Measurements from ENCODE around the gene NTN4. TPM values are rescaled to one million over a fixed set of nuclear protein-coding genes. Genes with fewer than 3 reads are reported as not detected.
"Not testable (repeated sequence)": the region's sequence is repeated elsewhere in the genome, so short reads cannot be mapped to it uniquely, and the experiment has no call there.

Gene NTN4
- total RNA-seq, 1 donor from 2014 or later = 20.9 TPM

GRCh38 chr12:95796225-95796981 lies 5.8 kb upstream of the NTN4 start:
- Histone ChIP-seq H3K9ac (ENCODE audit: low read depth in 1 of 3, low read length in 3 of 3) (no peak overlapping the region), H3K9me3 (ENCODE audit: control insufficient read depth in 3 of 3, low read length in 3 of 3) (no peaks in the 10 kb centered on the region), H3K4me1 (ENCODE audit: control insufficient read depth in 3 of 3, insufficient read depth in 3 of 3, low read length in 3 of 3) (peaks cover under 1% of the 10 kb centered on the region in 3 donors), H3K27me3 (ENCODE audit: control insufficient read depth in 3 of 3, insufficient read depth in 3 of 3, low read length in 3 of 3) (peaks cover 0 to 4% (median 0%) of the 10 kb centered on the region in 3 donors), H3K27ac (ENCODE audit: low read depth, low read length) (no peak overlapping the region), H3K36me3 (ENCODE audit: control insufficient read depth in 3 of 3, insufficient read depth in 3 of 3, low read length in 3 of 3) (no peaks in the 10 kb centered on the region), H3K4me3 (ENCODE audit: low read length in 3 of 3) (no peak overlapping the region)

DNA sequence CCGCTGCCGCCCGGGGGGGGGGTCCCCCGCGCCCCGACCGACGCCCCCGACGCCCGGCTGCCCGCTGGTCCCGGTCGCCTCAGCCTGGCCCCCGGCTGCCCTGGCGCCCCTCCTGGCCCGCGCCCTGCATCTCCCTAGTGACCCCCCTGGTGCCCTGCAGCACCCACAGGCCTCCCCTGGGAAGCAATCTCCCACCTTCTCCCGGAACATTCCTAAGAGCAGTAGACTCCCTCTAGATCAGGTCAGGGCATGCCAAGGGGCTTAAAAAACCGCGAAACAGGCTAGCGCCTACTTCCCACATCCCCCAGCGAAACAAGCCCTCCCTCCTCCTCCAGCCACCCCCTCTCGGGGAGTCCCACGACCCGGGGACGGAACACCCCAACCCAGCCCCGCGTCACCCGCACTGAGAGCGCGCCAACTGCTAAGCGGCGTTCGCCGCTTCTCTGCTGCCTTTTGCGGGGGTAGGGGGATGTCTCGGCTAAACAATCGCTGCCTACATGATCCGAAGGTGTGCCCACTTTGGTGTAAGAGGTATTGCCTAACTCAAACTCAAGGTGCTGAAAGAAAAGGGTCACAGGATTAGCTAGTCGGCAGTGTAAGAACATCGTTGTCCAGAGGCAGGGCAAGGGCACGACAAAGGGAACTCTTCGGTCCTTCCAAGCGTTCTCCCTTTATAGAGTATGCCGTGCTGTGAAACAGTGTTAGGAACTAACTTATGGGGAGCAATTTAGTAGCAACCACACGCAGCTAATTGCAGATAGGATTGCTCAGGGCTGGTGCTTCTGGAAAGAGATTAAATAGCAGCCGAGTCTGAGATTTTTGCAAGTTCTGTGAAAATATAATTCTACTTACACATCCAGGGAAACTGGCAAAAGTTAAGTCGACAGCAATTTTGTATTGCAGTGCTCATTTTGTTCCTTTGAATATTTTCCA lies 619 bp upstream of the NTN4 start:
- H3K9ac ChIP-seq (ENCODE audit: low read depth in 1 of 3, low read length in 3 of 3) = peak overlapping the region; percentile 60 to 81 (median 79)
- H3K27me3 ChIP-seq (ENCODE audit: control insufficient read depth in 3 of 3, insufficient read depth in 3 of 3, low read length in 3 of 3) = peaks cover 0 to 31% (median 26%) of the 10 kb centered on the region in 3 donors
- peak overlapping the region; percentile 70 to 83 (median 76) for H3K4me3 ChIP-seq (ENCODE audit: low read length in 3 of 3)
- no peaks in the 10 kb centered on the region for H3K9me3 ChIP-seq (ENCODE audit: control insufficient read depth in 3 of 3, low read length in 3 of 3)
- H3K27ac ChIP-seq (ENCODE audit: low read depth, low read length) = peak overlapping the region; percentile 42
- H3K4me1 ChIP-seq (ENCODE audit: control insufficient read depth in 3 of 3, insufficient read depth in 3 of 3, low read length in 3 of 3) = peaks cover 16 to 21% (median 16%) of the 10 kb centered on the region in 3 donors
- H3K36me3 ChIP-seq (ENCODE audit: control insufficient read depth in 3 of 3, insufficient read depth in 3 of 3, low read length in 3 of 3) = no peaks in the 10 kb centered on the region

DNA sequence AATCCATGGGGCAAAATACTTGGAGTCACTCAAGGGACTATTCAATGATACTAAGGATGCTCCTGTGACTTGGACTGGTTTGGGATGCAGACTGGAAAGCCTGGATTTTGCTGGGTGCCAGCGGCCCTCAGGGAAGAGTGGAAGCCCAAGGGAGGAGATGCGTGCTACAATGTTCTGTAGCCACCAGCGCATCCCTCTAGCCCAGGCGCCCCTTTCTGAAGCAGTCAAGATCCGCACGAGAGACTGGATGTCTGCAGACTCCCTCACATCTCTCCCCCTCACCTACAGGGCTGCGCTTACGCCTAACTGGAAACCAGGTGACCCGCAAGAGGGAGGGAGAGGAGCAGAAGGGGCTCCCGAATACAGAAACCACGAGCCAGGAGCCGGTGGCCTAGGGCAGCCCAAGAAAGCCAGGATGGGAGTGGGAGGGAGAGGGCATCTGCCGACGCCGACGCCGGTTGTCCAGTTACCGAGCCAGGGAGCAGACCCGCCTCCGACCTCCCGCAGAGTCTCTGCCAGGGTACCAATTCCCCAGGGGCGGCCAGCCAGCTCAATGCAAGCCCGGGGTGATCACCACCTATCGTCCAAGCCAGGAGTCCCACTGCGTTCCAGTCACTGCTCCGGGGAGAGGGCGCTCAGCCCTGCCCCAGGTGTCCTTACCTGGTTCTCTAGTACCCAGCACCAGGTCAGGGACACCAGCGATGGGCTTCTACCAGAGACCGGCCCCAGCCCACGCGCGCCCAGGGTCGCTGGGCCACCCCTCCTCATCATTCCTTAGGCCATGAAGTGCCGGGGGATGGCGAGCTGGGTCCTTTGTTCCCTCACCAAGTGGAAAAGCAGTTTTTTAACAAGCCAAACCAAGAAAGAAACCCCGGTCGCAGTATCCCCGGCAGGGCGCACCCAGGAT lies 1.2 kb downstream of the NTN4 start:
- peak overlapping the region; percentile 66 to 81 (median 73) for H3K9ac ChIP-seq (ENCODE audit: low read depth in 1 of 3, low read length in 3 of 3)
- peaks cover 16 to 21% (median 21%) of the 10 kb centered on the region in 3 donors for H3K4me1 ChIP-seq (ENCODE audit: control insufficient read depth in 3 of 3, insufficient read depth in 3 of 3, low read length in 3 of 3)
- no peak overlapping the region for H3K27ac ChIP-seq (ENCODE audit: low read depth, low read length)
- peaks cover 0 to 31% (median 26%) of the 10 kb centered on the region in 3 donors for H3K27me3 ChIP-seq (ENCODE audit: control insufficient read depth in 3 of 3, insufficient read depth in 3 of 3, low read length in 3 of 3)
- H3K4me3 ChIP-seq (ENCODE audit: low read length in 3 of 3) = peak overlapping the region; percentile 70 to 77 (median 75)
- no peaks in the 10 kb centered on the region for H3K9me3 ChIP-seq (ENCODE audit: control insufficient read depth in 3 of 3, low read length in 3 of 3)
- H3K36me3 ChIP-seq (ENCODE audit: control insufficient read depth in 3 of 3, insufficient read depth in 3 of 3, low read length in 3 of 3) = no peaks in the 10 kb centered on the region

DNA sequence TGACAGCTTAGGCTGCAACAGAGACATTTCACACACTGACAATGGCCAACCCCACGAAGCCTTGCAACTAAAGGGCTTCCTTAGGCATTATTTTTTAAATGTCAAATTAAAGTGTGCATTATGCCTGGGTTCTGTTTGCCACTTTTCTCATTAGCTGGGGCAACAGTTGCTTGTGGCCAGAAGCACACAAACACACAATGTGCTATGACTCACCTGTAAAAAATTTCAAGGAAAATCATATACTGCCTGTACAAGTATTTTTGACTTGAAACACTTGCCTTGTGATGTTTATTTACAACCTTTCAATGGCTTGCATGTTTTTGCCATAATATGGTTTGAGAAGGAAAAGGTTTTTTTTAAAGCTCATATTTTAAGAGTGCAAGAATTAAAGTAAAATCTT lies 1.9 kb downstream of the NTN4 start:
- peaks cover 16 to 21% (median 21%) of the 10 kb centered on the region in 3 donors for H3K4me1 ChIP-seq (ENCODE audit: control insufficient read depth in 3 of 3, insufficient read depth in 3 of 3, low read length in 3 of 3)
- no peaks in the 10 kb centered on the region for H3K9me3 ChIP-seq (ENCODE audit: control insufficient read depth in 3 of 3, low read length in 3 of 3)
- peak overlapping the region in 1 of 3 donors; percentile 41 for H3K4me3 ChIP-seq (ENCODE audit: low read length in 3 of 3)
- H3K36me3 ChIP-seq (ENCODE audit: control insufficient read depth in 3 of 3, insufficient read depth in 3 of 3, low read length in 3 of 3) = no peaks in the 10 kb centered on the region
- no peak overlapping the region for H3K27ac ChIP-seq (ENCODE audit: low read depth, low read length)
- H3K9ac ChIP-seq (ENCODE audit: low read depth in 1 of 3, low read length in 3 of 3) = peak overlapping the region in 1 of 3 donors; percentile 81
- peaks cover 0 to 31% (median 26%) of the 10 kb centered on the region in 3 donors for H3K27me3 ChIP-seq (ENCODE audit: control insufficient read depth in 3 of 3, insufficient read depth in 3 of 3, low read length in 3 of 3)

- no peak overlapping the region for H3K9ac ChIP-seq (ENCODE audit: low read depth in 1 of 3, low read length in 3 of 3)
- peaks cover 0 to 31% (median 26%) of the 10 kb centered on the region in 3 donors for H3K27me3 ChIP-seq (ENCODE audit: control insufficient read depth in 3 of 3, insufficient read depth in 3 of 3, low read length in 3 of 3)
- no peaks in the 10 kb centered on the region for H3K36me3 ChIP-seq (ENCODE audit: control insufficient read depth in 3 of 3, insufficient read depth in 3 of 3, low read length in 3 of 3)
- H3K27ac ChIP-seq (ENCODE audit: low read depth, low read length) = no peak overlapping the region
- H3K4me3 ChIP-seq (ENCODE audit: low read length in 3 of 3) = no peak overlapping the region
- peaks cover 16 to 21% (median 21%) of the 10 kb centered on the region in 3 donors for H3K4me1 ChIP-seq (ENCODE audit: control insufficient read depth in 3 of 3, insufficient read depth in 3 of 3, low read length in 3 of 3)
- H3K9me3 ChIP-seq (ENCODE audit: control insufficient read depth in 3 of 3, low read length in 3 of 3) = no peaks in the 10 kb centered on the region
Observed at GRCh38 chr12:95787274-95787818, 3.2 kb downstream of the NTN4 start.

- Histone ChIP-seq H3K27ac (ENCODE audit: low read depth, low read length) (no peak overlapping the region), H3K4me3 (ENCODE audit: low read length in 3 of 3) (no peak overlapping the region), H3K9ac (ENCODE audit: low read depth in 1 of 3, low read length in 3 of 3) (no peak overlapping the region), H3K9me3 (ENCODE audit: control insufficient read depth in 3 of 3, low read length in 3 of 3) (no peaks in the 10 kb centered on the region), H3K36me3 (ENCODE audit: control insufficient read depth in 3 of 3, insufficient read depth in 3 of 3, low read length in 3 of 3) (no peaks in the 10 kb centered on the region), H3K4me1 (ENCODE audit: control insufficient read depth in 3 of 3, insufficient read depth in 3 of 3, low read length in 3 of 3) (peaks cover 9 to 15% (median 13%) of the 10 kb centered on the region in 3 donors), H3K27me3 (ENCODE audit: control insufficient read depth in 3 of 3, insufficient read depth in 3 of 3, low read length in 3 of 3) (peaks cover 0 to 24% (median 16%) of the 10 kb centered on the region in 3 donors)
Observed at GRCh38 chr12:95784915-95785314, 5.6 kb downstream of the NTN4 start.

GRCh38 chr12:95784286-95784685 lies 6.3 kb downstream of the NTN4 start:
- H3K36me3 ChIP-seq (ENCODE audit: control insufficient read depth in 3 of 3, insufficient read depth in 3 of 3, low read length in 3 of 3) = no peaks in the 10 kb centered on the region
- H3K9ac ChIP-seq (ENCODE audit: low read depth in 1 of 3, low read length in 3 of 3) = no peak overlapping the region
- no peaks in the 10 kb centered on the region for H3K9me3 ChIP-seq (ENCODE audit: control insufficient read depth in 3 of 3, low read length in 3 of 3)
- H3K27ac ChIP-seq (ENCODE audit: low read depth, low read length) = no peak overlapping the region
- H3K4me3 ChIP-seq (ENCODE audit: low read length in 3 of 3) = no peak overlapping the region
- peaks cover 2 to 9% (median 7%) of the 10 kb centered on the region in 3 donors for H3K4me1 ChIP-seq (ENCODE audit: control insufficient read depth in 3 of 3, insufficient read depth in 3 of 3, low read length in 3 of 3)
- H3K27me3 ChIP-seq (ENCODE audit: control insufficient read depth in 3 of 3, insufficient read depth in 3 of 3, low read length in 3 of 3) = peaks cover 0 to 18% (median 10%) of the 10 kb centered on the region in 3 donors

- H3K27me3 ChIP-seq (ENCODE audit: control insufficient read depth in 3 of 3, insufficient read depth in 3 of 3, low read length in 3 of 3); H3K4me3 ChIP-seq (ENCODE audit: low read length in 3 of 3); H3K27ac ChIP-seq (ENCODE audit: low read depth, low read length); H3K4me1 ChIP-seq (ENCODE audit: control insufficient read depth in 3 of 3, insufficient read depth in 3 of 3, low read length in 3 of 3); H3K9ac ChIP-seq (ENCODE audit: low read depth in 1 of 3, low read length in 3 of 3); H3K36me3 ChIP-seq (ENCODE audit: control insufficient read depth in 3 of 3, insufficient read depth in 3 of 3, low read length in 3 of 3); H3K9me3 ChIP-seq (ENCODE audit: control insufficient read depth in 3 of 3, low read length in 3 of 3): not testable (repeated sequence)
Observed at GRCh38 chr12:95775466-95775865, 15.1 kb downstream of the NTN4 start.
